HG03460 (cell line): Measurements from ENCODE around the gene HLA-DQA2.
"Not testable (repeated sequence)": the region's sequence is repeated elsewhere in the genome, so short reads cannot be mapped to it uniquely, and the experiment has no call there.

ENCODE experiments used
- ATAC-seq: cut with Tn5 transposase; IDR thresholded peaks from one replicate; pipeline ENCODE4 v1.9.1; 2021; ENCODE audit not compliant: unreplicated experiment

The HLA-DQA2 gene

DNA sequence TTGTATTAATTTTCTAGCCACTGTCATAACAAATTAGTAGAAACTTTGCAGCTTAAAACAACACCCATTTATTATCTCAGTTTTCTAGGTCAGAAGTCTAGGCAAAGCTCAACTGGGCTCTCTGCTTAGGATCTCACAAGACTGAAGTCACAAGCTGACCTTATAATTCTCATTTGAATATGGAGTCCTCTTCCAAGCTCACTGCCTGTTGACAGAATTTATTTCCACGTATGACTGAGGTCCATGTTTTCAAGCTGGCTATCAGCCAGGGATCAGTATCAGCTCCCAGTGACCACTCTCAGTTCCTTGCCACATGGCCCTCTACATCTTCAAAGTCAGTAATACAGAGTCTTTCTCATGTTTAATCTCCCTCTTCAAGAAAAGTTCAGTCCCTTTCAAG is 33.9 kb downstream of the HLA-DQA2 start:
- no peak for ATAC-seq

- ATAC-seq, result no peak
Measured at GRCh38 chr6:32779036-32779435, 37.8 kb downstream of the HLA-DQA2 start.

DNA sequence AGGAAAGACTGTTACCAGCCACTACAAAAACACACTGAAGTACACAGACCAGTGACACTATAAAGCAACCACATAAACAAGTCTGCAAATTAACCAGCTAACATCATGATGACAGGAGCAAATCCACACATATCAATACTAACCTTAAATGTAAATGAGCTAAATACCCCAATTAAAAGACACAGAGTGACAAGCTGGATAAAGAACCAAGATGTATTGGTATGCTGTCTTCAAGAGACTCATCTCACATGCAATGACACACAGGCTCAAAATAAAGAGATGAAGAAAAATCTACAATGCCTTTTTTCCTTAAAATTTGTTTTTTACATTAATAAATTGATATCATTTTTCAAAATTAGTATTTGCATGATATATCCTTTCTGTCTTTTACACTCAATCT is 41.7 kb downstream of the HLA-DQA2 start:
- ATAC-seq, result not testable (repeated sequence)

GRCh38 chr6:32785781-32786533 is 44.8 kb downstream of the HLA-DQA2 start:
- ATAC-seq, result no peak

- ATAC-seq, result no peak
Measured at GRCh38 chr6:32790306-32790705, 49.1 kb downstream of the HLA-DQA2 start.

- ATAC-seq, result no peak
Measured at GRCh38 chr6:32792901-32793435, 51.8 kb downstream of the HLA-DQA2 start.

- ATAC-seq, result no peak
Measured at GRCh38 chr6:32794510-32794909, 53.3 kb downstream of the HLA-DQA2 start.
